Thyroid gland (tissue), 4 donors: ENCODE measurements around the gene HHIP.

Source experiments
- POLR2A ChIP-seq, 2 donors: fragments of 450-650 bp; IDR thresholded peaks; one replicate each; pipeline ENCODE4 v1.6.1; 2017; ENCODE audit warnings: antibody characterized with exemption in 2 of 2, mild to moderate bottlenecking in 2 of 2, moderate library complexity in 1 of 2
- TF ChIP-seq, protein P1 (sequence below), 6 experiments: fragments of 200-600 bp in 3 of 6; fragments of 450-650 bp in 3 of 6; sonication (generic) in 3 of 6; IDR thresholded peaks; one replicate each; pipeline ENCODE4 v1.5.1; 2016 to 2019; ENCODE audit warnings: antibody characterized with exemption in 6 of 6, mild to moderate bottlenecking in 2 of 6, inconsistent platforms in 1 of 6, moderate library complexity in 1 of 6

GRCh38 chr4:144714166-144714565, 68.2 kb downstream of the HHIP start:
- TF ChIP-seq, protein P1, sequence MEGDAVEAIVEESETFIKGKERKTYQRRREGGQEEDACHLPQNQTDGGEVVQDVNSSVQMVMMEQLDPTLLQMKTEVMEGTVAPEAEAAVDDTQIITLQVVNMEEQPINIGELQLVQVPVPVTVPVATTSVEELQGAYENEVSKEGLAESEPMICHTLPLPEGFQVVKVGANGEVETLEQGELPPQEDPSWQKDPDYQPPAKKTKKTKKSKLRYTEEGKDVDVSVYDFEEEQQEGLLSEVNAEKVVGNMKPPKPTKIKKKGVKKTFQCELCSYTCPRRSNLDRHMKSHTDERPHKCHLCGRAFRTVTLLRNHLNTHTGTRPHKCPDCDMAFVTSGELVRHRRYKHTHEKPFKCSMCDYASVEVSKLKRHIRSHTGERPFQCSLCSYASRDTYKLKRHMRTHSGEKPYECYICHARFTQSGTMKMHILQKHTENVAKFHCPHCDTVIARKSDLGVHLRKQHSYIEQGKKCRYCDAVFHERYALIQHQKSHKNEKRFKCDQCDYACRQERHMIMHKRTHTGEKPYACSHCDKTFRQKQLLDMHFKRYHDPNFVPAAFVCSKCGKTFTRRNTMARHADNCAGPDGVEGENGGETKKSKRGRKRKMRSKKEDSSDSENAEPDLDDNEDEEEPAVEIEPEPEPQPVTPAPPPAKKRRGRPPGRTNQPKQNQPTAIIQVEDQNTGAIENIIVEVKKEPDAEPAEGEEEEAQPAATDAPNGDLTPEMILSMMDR (IDR thresholded peaks at IDR 0.05) = no peak
- no peak for TF ChIP-seq POLR2A (IDR thresholded peaks at IDR 0.05)
